Activated naive CD4-positive, alpha-beta T cell treated with Interleukin-2 at 50 U/mL for 16 hours (primary cell): ENCODE measurements around the gene GATM.

Source experiments
- DNase-seq: peaks from one replicate; pipeline ENCODE4 v3.0.0-alpha.2; 2020

GATM gene, protein sequence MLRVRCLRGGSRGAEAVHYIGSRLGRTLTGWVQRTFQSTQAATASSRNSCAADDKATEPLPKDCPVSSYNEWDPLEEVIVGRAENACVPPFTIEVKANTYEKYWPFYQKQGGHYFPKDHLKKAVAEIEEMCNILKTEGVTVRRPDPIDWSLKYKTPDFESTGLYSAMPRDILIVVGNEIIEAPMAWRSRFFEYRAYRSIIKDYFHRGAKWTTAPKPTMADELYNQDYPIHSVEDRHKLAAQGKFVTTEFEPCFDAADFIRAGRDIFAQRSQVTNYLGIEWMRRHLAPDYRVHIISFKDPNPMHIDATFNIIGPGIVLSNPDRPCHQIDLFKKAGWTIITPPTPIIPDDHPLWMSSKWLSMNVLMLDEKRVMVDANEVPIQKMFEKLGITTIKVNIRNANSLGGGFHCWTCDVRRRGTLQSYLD

DNA sequence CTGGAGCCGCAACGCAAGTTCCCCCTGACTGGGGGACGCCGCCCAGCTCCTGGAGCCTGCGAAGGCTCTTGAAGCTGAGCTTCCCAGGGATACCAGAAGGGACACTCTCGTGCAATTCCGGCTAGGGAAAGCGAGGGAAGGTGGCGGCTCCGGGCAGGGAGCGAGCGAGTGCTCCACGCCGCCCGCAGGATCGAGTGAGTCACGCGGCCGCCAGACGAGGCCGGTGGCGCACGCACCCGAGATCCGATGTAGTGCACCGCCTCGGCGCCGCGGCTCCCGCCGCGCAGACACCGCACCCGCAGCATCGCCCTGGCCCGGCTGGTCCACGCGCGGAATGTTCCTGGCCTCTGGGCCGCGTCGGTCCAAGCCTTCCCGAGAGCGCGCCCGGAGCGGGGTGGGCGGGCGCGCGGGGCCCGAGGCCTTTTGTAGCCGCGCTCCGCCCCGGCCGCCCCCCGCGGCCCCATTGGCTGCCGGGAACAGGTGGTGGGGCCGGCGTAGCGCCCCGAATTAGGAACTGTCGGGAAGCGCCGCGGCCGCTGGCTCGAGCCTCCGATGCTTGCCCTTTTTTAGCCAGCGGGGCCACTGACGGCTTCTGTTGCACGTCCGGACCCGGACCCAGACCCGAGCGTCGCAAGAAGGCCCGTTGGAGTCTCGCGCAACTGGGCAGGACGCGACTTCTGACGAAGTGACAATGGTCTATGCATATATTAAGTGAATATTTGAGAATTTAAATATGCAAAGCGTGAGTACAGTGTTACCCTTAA lies at the start of gene GATM:
TSS of gene GATM (minus strand) at position 396 of the 764 bp plus-strand sequence. CDS start at position 305, 91 bp downstream.
- peak; percentile 49 for DNase-seq

DNA sequence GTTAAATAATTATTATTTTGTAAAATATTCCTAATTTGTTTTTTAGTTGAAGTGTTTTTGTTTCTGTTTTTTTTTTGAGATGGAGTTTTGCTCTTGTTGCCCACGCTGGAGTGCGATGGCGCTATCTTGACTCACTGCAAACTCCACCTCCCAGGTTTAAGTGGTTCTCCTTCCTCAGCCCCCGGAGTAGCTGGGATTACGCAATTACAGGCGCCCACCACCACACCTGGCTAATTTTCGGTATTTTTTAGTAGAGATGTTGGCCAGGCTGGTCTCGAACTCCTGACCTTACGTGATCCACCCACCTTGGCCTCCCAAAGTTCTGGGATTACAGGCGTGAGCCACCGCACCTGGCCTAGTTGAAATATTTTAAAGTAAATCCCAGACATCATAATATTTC lies 48.7 kb upstream of the GATM start:
- DNase-seq: no peak

- no peak for DNase-seq
Measured at GRCh38 chr15:45425135-45425534, 46.8 kb upstream of the GATM start.

GRCh38 chr15:45424429-45424828 lies 46.1 kb upstream of the GATM start:
- DNase-seq: no peak

DNA sequence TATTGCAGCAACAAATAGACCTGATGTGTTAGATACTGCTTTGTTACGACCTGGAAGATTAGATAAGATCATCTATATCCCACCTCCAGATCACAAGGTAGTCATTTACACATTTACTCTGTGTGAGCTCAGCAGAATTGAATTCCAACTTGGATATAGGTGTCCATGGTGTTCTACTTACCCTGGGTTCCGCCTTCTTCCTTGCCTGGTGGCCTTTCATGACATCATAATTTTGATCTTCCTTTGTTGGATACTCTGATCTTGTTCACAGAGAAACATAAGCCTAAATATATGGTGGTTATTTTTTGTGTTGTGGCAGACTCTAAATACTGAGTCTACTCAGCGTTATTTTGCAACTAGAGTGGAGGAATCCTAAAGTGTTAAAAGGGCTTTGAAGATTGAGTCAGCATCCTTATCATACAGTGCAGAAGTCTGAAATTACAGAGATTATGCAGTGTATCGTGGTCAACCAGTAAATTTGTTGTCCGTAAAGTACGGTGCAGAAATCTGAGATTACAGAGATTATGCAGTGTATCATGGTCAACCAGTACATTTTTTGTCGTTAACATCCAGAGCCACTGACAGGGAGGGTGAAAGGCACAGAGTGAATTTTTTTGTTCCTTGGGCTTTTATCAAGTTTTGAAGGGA lies 39.1 kb upstream of the GATM start:
- DNase-seq: no peak

GRCh38 chr15:45414215-45414885 lies 36.0 kb upstream of the GATM start:
- DNase-seq: no peak

DNA sequence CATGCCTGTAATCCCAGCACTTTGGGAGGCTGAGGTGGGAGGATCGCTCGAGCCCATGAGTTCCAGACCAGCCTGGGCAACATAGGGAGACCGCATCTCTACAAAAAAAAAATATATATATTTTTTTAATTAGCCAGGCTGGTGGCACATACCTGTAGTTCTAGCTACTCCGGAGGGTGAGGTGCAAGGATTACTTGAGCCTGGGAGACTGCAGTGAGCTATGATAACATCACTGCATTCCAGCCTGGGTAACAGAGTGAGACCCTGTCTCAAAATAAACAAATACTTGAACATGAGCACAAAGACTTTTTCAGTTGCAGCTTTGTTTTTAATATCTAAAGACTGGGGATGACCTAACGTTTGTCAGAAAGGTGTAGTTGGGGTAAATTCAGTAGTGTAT lies 31.3 kb upstream of the GATM start:
- no peak for DNase-seq

DNA sequence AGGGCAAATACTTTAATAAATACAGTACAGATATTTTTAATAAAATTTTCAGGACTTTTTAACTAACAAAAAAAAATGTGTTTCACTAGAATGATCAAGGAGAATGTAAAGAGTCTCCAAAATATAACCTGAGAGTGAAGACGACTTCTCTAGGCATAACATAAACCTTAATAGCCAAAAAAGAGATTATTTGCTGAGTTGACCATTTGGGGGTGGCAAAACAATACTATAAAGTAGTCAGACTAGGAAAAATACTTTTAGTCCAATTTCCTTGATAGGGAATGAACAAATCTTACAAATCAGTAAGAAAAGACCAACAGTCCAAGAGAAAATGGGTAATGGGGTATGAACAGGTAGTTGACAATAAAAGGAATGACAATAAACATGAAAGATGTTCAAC lies 29.4 kb upstream of the GATM start:
- no peak for DNase-seq

DNA sequence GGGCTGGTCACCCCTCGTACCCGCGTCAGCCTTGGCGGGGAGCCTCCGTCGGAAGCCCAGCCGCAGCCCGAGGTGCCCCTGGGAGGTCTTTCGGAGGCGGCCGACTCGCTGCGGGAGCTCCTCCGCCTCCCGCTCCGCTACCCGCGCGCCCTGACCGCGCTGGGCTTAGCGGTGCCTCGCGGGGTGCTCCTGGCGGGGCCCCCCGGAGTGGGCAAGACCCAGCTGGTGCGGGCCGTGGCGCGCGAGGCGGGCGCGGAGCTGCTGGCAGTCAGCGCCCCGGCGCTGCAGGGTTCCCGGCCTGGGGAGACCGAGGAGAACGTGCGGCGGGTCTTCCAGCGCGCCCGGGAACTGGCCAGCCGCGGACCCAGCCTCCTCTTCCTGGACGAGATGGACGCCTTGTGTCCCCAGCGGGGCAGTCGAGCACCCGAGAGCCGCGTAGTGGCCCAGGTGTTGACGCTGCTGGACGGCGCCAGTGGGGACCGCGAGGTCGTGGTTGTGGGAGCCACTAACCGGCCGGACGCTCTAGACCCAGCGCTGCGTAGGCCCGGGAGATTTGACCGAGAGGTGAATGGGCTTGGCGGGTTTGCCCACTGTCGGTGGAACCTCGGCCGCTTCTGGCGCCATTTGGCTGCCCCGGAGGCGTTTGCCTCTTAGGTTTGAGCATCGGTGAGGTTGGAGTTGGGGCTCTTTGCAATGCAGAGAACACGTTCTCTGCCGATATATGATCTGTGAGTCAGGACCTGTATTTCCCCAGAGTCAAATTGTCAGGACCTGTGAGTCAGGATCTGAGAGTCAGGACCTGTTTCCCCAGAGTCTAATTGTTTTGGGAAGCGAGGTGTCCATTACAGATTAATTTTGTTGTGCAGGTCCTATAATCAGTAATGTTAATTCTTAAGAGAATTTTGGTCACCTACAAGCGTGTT lies 24.9 kb upstream of the GATM start:
- peak; percentile 31 for DNase-seq

GRCh38 chr15:45402162-45402954 lies 24.0 kb upstream of the GATM start:
- DNase-seq: peak; percentile 98

DNA sequence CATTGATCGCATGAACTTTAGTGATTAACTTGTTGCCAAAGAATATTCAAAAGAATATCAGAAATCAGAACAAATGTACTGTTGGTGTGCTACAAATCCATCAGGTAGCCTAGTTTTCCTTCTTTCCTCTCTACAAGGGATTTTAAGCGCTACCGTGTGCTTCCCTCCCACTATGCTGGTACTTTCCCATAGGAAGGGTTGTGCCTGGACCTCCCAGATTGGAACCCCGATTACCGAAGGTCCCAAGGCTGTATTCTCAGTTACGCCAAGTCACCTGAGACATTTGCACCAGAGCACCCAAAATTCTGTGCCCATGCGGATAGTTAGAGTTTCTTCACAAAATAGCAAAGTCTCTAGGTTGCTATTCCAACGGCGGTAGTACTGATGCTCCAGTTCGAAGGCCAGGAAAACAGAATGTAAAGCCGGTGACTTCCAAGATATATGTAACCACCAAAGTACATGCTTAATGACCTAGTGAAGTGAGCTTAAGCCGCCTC lies 23.4 kb upstream of the GATM start:
- no peak for DNase-seq

DNA sequence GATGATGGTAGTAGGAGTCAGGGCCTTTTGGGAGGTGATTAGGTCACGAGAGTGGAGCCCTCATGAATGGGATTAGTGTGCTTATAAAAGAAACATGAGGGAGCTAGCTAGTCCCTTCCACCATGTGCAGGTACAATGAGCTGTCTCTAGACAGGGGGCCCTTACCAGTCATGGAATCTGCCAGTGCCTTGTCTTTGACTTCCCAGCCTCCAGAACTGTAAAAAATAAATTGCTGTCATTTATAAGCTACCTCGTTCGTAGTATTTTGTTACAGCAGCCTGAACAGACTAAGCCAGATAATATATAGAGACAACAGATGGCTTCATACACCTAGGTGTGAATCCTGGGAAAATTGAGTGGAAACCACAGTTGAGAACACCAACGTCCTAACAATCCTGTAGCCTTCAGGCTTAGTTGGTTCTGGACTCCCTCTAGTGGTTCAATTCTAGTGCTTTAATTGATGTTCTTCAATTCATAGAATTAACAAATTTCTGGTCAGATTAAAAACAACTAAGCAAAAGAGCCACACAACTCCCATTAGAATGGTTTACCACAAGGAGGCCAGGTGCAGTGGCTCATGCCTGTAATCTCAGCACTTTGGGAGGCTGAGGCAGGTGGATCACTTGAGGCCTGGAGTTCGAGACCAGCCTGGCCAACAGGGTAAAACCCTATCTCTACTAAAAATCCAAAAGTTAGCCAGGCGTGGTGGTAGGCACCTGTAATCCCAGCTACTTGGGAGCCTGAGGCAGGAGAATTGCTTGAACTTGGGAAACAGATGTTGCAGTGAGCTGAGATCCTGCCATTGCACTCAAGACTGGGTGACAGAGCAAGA lies 21.3 kb upstream of the GATM start:
- no peak for DNase-seq

DNA sequence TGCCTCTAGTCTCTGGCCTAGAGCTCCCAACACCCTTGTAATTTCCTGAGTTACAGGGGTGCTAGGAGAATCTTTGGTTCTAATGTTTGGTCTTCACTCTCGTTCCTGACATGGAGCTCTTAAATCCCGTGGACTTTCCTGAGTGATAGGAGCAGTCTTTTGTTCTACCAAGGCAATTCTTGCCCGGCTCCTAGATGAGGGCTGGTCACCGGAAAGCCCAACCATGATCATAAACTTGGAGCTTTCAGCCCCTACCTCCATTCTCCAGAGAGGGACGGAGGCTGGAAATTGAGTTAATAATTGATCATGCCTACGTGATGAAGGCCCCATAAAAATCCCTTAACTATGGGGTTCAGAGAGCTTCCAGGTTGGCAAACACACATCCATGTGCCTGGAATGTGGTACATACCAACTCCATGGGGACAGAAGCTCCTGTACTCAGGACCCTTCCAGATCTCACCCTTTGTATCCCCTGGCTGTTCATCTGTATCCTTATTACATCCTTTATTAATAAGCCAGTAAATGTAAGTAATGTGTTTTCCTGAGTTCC lies 18.8 kb upstream of the GATM start:
- no peak for DNase-seq

GRCh38 chr15:45395943-45396342 lies 17.6 kb upstream of the GATM start:
- no peak for DNase-seq

DNA sequence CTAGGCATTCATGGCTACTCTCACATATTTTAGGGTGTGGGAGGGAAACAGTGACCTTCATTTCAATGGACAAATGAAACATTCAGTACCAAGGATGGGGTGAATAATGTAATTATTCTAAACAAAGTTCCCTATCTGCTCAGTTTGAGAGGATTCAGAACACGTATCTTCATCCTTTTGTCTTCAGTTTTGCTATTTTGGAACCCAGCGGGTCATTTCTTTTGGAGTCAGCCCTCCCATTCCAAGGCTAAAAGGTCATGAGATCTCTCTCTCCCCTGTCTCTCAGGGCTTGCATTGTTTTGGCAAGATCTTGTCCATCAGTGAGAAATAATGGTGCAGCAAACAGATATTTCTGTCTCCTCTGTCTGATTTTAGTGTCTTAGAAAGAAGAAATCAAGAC lies 16.3 kb upstream of the GATM start:
- no peak for DNase-seq

DNA sequence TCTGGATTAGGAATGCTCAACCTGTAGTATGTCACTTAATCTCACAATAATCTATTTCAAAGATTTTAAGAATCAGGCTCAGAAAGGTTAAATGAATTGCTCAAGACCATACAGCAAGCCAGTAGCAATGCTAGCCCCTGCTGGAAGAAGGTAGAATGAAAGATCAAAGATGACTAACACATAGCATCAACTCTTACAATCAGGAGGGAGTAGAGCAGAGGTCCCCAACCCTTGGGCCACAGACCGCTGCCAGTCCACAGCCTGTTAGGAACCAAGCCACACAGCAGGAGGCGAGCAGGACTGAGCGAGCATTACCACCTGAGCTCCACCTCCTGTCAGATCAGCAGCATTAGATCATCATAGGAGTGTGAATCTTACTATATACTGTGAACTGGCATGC lies 15.5 kb upstream of the GATM start:
- DNase-seq: no peak

DNA sequence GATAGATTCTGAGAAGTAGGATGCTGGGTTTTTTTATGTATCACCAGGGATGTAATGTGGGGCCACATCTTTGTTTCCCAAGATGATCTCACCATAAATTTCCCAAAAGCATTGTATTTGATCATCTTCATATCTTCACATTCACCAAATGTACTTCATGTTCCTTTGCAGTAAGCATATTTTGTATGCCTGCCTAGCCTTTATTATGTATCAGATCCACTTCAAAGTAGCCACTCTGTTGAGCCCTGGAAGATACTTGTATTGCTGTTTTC lies 14.2 kb upstream of the GATM start:
- no peak for DNase-seq

- no peak for DNase-seq
Measured at GRCh38 chr15:45391746-45392583, 13.6 kb upstream of the GATM start.

DNA sequence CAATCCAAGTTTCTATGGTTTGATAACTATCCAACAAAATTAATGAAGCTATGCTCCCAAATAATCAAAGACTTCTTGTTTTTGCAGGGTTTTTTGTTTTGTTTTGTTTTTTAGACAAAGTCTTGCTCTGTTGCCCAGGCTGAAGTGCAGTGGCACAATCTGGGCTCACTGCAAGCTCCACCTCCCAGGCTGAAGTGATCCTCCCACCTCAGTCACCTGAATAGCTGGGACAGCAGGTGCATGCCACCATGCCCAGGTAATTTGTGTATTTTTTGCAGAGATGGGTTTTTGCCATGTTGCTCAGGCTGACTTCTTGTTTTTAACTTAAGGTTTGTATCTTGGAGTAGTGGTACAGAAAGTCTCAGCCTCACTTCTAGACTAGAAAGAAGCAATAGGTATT lies 11.0 kb upstream of the GATM start:
- no peak for DNase-seq
